ENCODE measurements around the gene CFAP210.
A peak's percentile ranks its signal among the peaks of the same experiment; 100 is the strongest.

The CFAP210 gene

DNA sequence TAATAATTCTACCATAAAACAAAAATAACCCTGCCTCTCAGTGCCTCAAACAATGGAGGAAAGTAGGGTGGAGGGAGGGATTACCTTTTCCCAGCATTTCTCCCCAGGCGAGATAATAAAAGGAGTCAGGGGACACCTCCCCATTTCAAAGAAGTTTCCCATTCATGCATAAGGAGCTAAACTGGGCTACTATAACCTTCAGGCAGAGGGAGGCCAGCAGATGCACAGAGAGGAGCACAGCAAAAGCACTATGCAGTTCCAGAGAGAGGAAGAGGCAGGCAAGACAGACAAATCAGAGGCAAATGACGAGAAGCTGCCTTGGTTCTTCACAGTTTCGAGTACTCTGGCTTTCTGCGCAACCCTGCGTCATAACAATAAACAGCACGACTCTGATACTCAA is 17.4 kb downstream of the CFAP210 start:
- FAIRE-seq = no peak
- no peak for DNase-seq (ENCODE audit: insufficient read length, low spot score)

DNA sequence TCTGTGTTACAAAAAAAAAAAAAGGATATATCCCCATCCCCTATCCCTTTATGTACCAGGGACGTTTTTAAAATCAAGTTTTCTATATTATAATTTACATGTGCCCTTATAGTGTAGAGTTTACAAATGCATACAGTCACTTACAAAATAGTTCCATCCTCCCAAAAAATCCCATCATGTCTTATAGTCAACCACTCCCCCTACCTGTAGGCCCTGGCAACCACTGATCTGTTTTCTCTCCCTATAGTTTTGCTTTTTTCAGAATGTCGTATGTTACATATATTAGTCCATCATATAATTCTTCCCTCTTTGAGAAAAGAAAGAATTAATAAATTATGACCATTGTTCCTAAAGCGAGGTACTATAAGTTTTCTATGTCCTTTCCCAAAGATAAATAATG is 17.8 kb downstream of the CFAP210 start:
- FAIRE-seq (no peak), DNase-seq (ENCODE audit: insufficient read length, low spot score) (no peak)

DNA sequence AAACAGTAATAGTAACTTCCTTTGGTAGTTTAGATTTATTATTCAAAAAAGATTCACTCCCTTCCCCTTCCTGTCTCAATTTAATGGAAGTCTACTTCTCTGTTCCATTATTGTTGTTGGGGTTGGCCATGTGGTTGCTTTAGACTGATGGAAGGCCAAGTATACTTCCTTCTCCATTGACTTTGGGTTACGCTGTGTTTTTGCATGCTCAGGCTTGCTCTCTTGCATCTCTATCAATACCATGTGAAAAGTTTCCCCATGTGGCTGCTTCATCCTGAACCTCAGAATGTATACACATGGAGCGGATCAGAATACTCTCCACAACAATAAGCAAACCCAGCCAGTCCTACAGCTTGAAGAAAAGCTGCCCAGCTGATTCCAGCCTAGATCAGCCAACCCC is 20.3 kb downstream of the CFAP210 start:
- FAIRE-seq = no peak
- DNase-seq (ENCODE audit: insufficient read length, low spot score) = no peak

DNA sequence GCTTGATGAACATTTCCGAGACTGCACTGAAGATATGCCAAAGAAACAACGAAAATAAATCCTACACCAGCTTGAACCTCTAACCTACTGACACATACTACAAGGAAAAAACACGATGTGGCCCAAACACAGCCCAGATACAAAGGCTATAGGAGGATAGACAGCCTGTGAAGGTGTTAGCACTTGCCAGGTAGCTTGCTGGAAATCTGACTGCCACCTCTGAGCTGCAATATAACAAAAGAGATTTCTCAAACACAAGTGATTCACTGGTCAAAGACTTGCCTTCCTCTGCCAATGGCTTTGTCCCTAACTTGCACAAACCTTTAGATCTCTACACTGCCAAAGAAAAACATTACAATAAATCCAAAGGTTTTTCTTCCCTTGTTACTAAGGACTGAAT is 21.1 kb downstream of the CFAP210 start:
- no peak for FAIRE-seq
- DNase-seq (ENCODE audit: insufficient read length, low spot score) = no peak

DNA sequence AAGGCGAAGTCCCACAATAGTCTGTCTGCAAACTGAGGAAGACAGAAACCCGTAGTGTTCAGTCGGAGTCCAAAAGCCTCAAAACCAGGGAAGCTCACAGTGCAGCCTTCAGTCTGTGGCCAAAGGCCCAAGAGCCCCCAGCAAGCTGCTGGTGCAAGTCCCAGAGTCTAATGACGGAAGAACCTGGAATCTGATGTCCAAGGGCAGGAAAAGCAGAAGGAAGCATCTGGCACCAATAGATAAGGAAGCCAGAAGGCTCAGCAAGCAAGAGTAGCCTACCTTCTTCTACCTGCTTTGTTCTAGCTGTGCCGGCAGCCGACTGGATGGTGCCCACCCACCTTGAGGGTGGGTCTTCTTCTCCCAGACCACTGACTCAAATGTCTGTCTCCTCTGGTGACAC is 21.8 kb downstream of the CFAP210 start:
- FAIRE-seq = no peak
- no peak for DNase-seq (ENCODE audit: insufficient read length, low spot score)

DNA sequence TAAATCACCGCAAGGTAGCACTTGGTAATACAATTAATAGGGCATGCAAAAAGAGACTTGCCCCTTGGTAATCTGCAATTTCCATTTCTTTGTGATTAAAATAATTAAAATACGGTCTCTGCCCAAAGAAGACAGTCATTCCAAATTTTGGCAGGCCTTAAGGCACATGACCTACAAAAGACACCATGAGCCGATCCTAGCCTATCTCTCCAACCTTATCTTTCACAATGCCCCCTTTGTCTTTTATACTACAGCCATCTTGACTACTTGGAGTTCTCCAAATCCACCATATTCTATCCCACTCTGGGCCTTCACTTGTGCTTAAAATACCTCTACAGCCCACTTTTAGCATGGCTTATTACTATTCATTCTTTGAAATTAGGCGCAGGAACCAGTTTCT is 23.3 kb downstream of the CFAP210 start:
- peak; percentile 46 for FAIRE-seq

DNA sequence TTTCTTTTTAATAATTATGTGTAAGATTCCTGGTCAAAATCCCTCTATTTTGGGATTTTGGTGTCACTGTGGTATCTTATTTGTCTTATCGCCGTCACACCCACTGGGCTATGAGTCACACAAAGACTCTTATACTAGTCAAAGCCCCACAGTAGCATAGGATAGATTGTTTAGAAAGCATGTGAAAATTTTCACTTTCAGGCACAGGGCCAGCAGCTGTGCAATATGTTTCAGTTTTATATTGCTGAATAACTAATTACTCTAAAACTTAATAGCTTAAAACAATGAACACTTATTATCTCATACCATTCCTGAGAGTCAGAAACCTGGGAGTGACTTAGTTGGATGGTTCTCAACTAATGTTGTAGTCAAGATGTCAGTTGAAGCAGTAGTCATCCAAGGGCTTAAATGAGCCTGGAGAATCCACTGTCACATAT is 24.0 kb downstream of the CFAP210 start:
- DNase-seq (ENCODE audit: insufficient read length, low spot score) (no peak), FAIRE-seq (no peak)

More for the DNA sequence above, 23.3 kb downstream of the CFAP210 start:
- no peak for DNase-seq (ENCODE audit: insufficient read length, low spot score)

DNA sequence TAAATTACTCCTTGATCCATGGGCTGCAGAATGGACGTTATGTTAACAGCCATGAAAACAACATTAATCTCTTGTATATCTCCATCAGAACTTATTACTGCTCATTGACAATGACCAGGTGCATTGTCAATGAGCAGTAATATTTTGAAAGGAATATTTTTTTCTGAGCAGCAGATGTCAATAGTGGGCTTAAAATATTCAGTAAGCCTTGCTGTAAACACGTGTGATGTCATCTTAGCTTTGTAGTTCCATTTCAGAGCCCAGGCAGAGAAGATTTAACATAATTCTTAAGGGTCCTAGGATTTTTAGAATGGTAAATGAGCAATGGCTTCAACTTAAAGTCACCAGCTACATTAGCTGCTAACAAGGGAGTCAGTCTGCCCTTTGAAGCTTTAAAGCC is 26.6 kb downstream of the CFAP210 start:
- no peak for FAIRE-seq
- no peak for DNase-seq (ENCODE audit: insufficient read length, low spot score)

DNA sequence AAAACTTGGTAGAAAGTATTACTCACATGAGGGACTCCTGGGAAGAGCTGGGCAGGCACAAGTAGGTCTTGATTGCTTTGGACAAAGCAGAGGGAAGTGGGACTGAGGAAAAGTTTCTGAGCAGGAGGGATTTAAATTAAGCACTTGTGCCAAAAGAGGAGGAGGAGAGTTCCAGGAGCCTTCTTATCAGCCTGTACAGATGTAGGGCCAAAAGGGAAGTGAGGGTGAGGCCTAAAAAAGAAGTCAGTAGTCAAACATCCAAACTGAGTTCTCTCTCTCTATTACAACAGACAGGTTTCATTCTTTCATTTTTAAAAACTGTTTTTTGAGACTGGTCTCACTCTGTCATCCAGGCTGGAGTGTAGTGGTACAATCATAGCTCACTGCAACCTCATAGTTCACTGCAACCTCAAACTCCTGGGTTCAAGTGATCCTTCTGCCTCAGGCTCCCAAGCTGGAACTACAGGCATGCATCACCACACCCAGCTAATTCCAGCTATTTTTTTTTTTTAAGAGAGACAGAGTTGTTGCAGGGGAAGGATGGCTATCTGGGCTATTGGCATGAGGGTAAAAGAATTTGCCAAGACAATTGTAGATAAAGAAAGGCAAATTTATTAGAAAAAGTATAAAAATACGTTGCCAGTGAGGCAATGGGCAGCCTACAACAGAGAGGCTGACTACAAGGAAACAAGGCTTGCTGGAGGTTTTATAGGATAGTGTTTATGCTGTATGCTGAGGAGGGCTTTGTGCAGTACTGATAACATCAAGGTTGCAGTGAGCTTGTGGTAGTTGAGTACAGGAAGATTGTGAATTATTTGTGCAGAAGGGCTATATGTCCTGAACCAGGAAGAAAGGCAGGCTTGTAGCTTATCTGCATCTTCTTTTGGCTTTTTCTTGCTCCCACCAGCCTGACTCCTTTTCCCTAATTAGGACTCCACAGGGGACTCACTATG is 29.0 kb downstream of the CFAP210 start:
- DNase-seq (ENCODE audit: insufficient read length, low spot score) = no peak
- FAIRE-seq = no peak

DNA sequence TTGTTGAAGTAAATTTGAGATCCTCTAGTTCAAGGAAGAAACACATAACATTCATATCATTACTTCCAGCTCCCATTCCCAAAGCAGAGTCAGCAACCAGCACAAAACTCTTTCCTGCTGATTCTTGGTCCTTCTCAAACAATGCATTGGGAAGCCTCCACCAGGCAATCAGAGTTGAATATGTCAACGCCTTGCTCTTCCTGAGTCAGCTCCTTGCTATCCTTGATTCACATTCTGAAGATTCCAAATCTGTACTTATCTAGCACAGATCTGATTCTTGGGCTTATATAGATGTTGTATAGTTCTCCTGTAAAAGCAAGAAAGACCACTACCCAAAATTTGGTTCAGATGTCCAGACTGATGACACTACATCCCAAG is 29.6 kb downstream of the CFAP210 start:
- FAIRE-seq = no peak
- DNase-seq (ENCODE audit: insufficient read length, low spot score) = no peak

DNA sequence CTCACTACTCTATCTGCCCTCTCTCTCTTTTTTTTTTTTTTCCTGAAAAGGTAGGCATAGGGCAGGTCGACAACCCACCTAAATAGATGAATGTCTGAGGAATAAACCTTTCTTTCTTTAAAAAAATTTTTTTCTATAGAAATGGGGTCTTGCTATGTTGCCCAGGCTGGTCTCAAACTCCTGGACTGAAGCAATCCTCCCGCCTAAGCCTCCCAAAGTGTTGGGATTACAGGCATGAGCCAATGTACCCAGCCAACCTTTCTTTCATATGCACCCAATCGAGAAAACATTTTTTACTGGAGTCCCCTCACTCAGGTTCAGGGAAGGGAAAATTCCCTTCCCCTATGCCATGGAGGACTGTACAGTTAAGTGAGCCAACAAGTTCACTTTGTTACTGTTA is 31.0 kb downstream of the CFAP210 start:
- FAIRE-seq = no peak

DNA sequence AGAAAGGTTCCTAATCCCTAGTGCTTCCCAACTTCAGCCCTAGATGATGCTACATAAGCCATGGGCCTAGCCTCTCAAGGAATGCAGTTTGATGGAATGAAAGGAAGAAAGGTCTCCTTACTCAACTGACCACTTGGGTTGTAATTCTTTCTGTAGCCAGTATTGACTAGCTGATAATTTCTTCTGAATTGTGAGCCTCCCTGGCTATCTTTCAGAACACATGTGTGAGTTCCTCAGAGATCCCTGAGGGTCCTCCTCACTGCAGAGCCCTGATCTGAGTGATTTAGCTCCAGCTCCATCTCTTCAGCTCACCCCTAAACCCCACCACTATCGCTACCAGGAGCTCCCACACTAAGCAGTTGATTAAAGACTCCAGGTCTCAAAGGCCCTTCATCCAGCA is 31.5 kb downstream of the CFAP210 start:
- FAIRE-seq = no peak
- no peak for DNase-seq (ENCODE audit: insufficient read length, low spot score)

More for the DNA sequence above, 31.0 kb downstream of the CFAP210 start:
- DNase-seq (ENCODE audit: insufficient read length, low spot score) = no peak

DNA sequence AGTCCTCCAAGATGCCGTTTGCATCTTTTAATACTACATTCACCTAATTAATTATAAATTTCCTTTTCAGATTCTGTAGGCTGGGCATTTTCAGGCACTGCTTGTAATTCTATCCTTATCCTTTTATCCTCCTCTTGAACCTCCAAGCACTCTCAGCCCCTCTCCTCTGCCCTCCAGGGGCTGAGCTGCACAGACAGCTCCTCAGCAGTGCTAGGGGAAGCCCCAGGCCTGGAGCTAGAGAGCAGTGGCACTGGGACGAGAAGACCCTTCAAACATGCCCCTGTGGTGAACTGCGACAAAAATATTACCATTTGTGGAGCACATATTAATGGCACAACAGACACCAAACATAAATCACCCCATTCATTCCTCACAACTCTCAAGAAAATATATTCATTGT is 32.9 kb downstream of the CFAP210 start:
- no peak for FAIRE-seq
- DNase-seq (ENCODE audit: insufficient read length, low spot score) = no peak

DNA sequence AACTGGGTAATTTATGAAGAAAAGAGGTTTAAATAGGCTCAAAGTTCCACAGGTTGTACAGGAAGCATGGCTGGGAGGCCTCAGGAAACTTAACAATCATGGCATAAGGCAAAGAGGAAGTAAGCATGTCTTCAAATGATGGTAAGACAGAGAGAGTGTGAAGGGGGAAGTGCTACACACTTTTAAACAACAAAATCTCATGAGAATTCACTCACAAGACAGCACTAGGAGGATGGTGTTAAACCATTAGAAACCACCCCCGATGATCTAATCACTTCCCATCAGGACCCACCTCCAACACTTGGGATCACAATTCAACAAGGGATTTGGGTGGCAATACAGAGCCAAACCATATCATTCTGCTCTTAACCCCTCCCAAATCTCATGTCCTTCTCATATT is 34.9 kb downstream of the CFAP210 start:
- DNase-seq (ENCODE audit: insufficient read length, low spot score) = no peak
- no peak for FAIRE-seq

DNA sequence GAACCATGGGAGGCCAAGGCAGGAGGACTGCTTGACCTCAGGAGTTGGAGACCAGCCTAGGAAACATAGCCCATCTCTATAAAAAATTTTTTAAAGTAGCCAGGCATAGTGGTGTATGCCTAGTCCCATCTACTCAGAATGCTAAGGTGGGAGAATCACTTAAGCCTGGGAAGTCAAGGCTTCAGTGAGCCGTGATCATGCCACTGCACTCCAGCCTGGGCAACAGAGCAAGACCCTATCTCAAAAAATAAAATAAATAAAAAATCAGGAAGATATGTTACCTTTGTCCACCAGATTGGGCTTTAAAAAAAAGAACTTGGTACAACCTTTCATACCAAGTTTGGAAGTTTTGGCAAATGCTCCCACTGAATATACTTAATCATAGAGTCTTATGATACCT is 35.3 kb downstream of the CFAP210 start:
- no peak for DNase-seq (ENCODE audit: insufficient read length, low spot score)
- no peak for FAIRE-seq

DNA sequence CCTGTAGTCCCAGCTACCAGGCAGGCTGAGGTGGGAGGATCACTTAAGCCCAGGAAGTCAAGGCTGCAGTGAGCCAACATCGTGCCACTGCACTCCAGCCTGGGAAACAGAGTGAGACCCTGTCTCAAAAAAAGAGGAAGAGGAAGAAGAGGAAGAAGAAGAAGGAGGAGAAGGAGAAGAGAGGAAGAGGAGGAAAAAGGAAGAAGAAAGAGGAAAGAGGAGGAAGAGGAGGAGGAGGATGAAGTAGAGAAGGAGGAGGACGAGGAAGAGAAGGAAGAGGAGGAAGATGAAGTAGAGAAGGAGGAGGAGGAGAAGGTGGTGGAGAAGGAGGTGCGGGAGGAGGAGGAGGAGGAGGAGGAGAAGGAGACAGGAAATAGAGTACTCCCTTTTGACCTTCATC is 38.0 kb downstream of the CFAP210 start:
- FAIRE-seq (no peak), DNase-seq (ENCODE audit: insufficient read length, low spot score) (no peak)

DNA sequence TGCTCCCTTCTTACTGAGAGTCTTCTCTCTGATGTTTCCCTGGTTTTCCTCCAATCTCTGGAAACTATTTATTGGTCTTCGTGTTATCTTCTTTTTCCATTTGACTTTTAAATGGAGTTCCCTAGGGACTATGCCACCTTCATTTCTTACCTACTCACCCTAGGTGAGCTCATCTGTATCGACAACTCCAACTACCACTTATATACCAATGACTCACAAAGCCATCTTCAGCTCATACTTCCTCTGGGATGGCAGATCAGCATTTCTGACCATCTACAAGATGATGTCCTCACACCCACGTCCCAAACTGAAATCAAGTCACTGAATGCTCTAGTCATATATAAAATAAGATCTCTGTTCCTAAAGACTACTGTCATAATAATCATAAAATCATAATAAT is 40.6 kb downstream of the CFAP210 start:
- no peak for DNase-seq (ENCODE audit: insufficient read length, low spot score)
- FAIRE-seq = no peak

DNA sequence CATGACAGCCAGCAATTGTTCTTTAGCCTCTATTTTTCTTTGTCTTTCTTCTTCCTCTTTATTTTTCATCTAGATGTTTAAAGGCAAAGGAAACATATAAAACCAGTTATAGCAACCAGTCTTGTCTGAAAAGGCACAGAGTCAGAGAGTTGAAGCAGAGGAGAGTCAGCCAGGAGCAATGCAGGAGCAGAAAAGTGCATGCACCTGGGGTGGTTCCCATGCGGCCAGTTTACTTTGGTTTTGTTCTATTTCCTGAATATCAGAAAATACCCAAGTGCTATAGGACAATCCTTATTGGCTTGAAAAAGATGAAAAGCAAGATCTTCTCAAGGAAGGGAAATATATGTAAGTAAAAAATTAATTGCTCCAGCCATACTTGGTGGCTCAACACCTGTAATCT is 44.9 kb downstream of the CFAP210 start:
- FAIRE-seq (no peak), DNase-seq (ENCODE audit: insufficient read length, low spot score) (no peak)

DNA sequence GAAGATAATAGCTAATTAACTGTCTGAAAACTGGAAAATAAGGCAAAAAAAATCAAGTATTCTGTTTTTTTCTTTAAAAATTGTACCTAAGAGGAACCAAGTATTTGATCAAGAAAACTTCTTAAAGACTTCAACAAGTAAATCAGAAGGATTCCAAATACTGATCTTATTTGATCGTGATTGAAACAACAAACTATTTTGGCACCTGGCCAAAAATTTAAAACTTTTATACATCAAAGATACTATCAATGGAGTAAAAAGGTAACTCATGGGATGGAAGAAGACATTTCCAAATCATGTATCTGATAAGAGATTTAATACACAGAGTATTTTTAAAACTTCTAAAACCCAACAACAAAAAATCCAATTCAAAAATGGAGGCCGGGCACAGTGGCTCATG is 46.7 kb downstream of the CFAP210 start:
- FAIRE-seq = no peak

DNA sequence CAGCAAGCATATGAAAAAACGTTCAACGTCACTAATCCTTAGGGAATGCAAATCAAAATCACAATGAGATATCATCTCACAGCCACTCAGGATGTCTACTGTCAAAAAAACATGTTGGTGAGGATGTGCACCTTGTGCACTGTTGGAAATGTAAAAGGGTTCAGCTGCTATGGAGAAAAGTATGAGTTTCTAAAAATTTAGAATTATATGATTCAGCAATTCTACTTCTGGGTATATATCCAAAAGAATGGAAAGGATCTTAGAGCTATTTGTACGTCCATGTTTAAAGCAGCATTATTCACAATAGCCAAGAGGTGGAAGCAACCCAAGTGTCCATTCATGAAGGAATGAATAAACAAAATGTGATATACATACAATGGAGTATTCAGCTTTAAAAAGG is 50.0 kb downstream of the CFAP210 start:
- DNase-seq (ENCODE audit: insufficient read length, low spot score) (no peak), FAIRE-seq (no peak)

More for the DNA sequence above, 46.7 kb downstream of the CFAP210 start:
- no peak for DNase-seq (ENCODE audit: insufficient read length, low spot score)

DNA sequence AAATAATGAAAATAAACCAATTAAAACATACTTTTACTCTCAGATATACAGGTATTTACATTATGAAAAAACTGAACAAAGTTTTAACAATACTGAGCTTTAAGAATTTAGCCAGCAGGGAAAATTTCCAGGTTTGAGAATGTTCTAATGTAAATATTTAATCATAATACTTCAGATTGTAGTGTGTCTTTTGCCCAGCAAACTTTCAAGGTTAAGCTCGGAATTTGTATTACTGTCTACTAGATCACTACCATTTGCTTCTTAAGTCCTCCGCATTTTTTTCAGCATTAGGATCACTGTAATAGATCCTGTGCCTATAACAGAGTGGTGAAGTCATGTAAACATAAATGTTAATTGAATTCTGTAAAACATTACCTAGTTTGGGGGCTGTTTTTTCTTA is 52.7 kb downstream of the CFAP210 start:
- FAIRE-seq (no peak), DNase-seq (ENCODE audit: insufficient read length, low spot score) (no peak)

DNA sequence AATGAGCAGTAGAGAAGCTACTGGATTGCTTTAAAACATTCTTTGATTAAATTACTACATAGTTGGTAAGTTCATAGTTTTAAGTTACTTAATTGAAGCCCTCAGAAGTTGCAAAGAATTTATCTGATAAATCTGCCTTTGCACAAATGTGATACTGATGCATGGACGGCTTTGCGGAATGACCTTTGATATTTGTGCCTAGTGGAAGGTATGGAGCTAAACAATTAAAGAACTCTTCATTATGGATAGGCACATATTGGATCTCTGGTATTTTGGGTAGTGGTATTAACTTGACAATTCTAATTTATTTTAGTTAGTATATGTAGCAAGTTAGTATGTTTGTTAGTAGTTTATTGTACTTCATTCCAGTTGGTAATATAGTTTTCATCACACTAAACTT is 54.1 kb downstream of the CFAP210 start:
- DNase-seq (ENCODE audit: insufficient read length, low spot score) (no peak), FAIRE-seq (no peak)

DNA sequence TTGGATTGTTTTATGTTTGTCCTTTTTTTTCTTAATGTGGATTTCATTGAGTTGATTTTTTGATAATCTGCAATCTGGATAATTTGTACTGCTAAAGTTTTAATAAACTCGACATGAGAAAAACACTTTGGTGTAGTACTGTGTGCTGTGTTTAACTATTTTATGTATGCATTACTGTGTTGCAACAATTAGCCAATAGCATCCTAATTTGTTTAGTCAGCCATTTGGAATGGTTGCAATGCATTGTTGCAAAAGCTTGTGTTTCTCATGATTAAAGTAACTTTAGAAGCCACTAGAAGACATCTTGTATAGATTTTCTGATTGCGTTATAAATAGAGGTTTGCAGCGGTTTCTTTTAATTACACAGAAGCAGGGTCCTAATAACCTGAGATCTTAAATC is 56.6 kb downstream of the CFAP210 start:
- no peak for DNase-seq (ENCODE audit: insufficient read length, low spot score)

More for the DNA sequence above, 56.6 kb downstream of the CFAP210 start:
- no peak for FAIRE-seq

All from HTR-8/SVneo (cell line).